Endothelial cell of umbilical vein (primary cell): ENCODE data around the gene RPS2. TPM values are rescaled to one million over a fixed set of nuclear protein-coding genes. Genes with fewer than 3 reads are reported as not detected.

ENCODE experiments used
- BruUV-seq: library from RNA; stranded (reverse); fragments of 400-500 nt; replicated peaks from 2 replicates; lab custom pipeline; 2021; lab: Mats Ljungman, UMichigan
- CTCF ChIA-PET: fragments of 300-600, 350-600 bp; sonication (Branson Sonifier 250); formaldehyde crosslinking; loops from one replicate; lab custom pipeline; 2021; ENCODE audit warnings: antibody characterized with exemption, inconsistent platforms; lab: Charles Lee
- POLR2A ChIA-PET: fragments of 300-600, 350-600 bp; sonication (Branson Sonifier 250); formaldehyde crosslinking; loops from one replicate; lab custom pipeline; 2021; ENCODE audit warnings: antibody characterized with exemption, inconsistent platforms; lab: Charles Lee
- DNase-seq: peaks from one replicate; pipeline ENCODE4 v3.0.0-alpha.2; 2011; ENCODE audit warnings: low read depth, low spot score
- FAIRE-seq: peaks from 2 replicates; lab custom pipeline; 2011; peaks lifted over from hg19 to GRCh38; lab: Jason Lieb, UNC
- H2AFZ ChIP-seq: 2 replicates; pipeline ENCODE4 v1.6.0; 2012; ENCODE audit warnings: low read depth, low read length, control low read depth, inconsistent platforms
- H3K27ac ChIP-seq: 2 replicates; pipeline ENCODE4 v1.5.1; 2011; ENCODE audit warnings: low read depth, mild to moderate bottlenecking, control low read depth, low read length, moderate library complexity; ENCODE audit not compliant: insufficient read depth
- H3K27me3 ChIP-seq, 2 experiments: 2 replicates each; pipeline versions ENCODE4 v1.6.0 to v1.6.1; 2011; ENCODE audit warnings: low read length in 2 of 2, mixed read lengths in 1 of 2; ENCODE audit not compliant: control insufficient read depth in 2 of 2, insufficient read depth in 2 of 2
- H3K36me3 ChIP-seq, 2 experiments: 2 replicates in 1 of 2; 3 replicates in 1 of 2; pipeline ENCODE4 v1.5.1; 2011; ENCODE audit warnings: low read length in 2 of 2, mild to moderate bottlenecking in 1 of 2, moderate library complexity in 1 of 2; ENCODE audit not compliant: control insufficient read depth in 2 of 2, insufficient read depth in 2 of 2; ENCODE audit errors: extremely low read depth in 1 of 2
- H3K4me1 ChIP-seq: 3 replicates; pipeline ENCODE4 v1.5.1; 2011; ENCODE audit warnings: mild to moderate bottlenecking, low read length; ENCODE audit not compliant: control insufficient read depth, insufficient read depth; ENCODE audit errors: extremely low read depth
- H3K4me2 ChIP-seq: 2 replicates; pipeline ENCODE4 v1.6.1; 2011; ENCODE audit warnings: low read length, control low read depth, mixed read lengths; ENCODE audit not compliant: insufficient read depth
- H3K4me3 ChIP-seq, 3 experiments: fragments of 200-600 bp in 1 of 3; sonication (generic), shearing (Covaris generic) in 1 of 3; replicated peaks in 1 of 3; 2 replicates each; pipeline ENCODE4 v1.5.1; 2011 to 2016; ENCODE audit warnings: control low read depth in 3 of 3, low read length in 3 of 3, mild to moderate bottlenecking in 2 of 3, inconsistent platforms in 1 of 3, low read depth in 1 of 3, moderate library complexity in 1 of 3; ENCODE audit not compliant: insufficient read depth in 1 of 3
- H3K79me2 ChIP-seq: 2 replicates; pipeline ENCODE4 v1.6.0; 2012; ENCODE audit warnings: low read length, inconsistent platforms; ENCODE audit not compliant: control insufficient read depth, insufficient read depth
- H3K9ac ChIP-seq: replicated peaks from 2 replicates; pipeline ENCODE3; 2011; ENCODE audit warnings: low read length, control low read depth; ENCODE audit not compliant: insufficient read depth; ENCODE audit errors: extremely low read depth
- H3K9me1 ChIP-seq: replicated peaks from 3 replicates; pipeline ENCODE4 v1.6.0; 2011; ENCODE audit warnings: mild to moderate bottlenecking, low read length; ENCODE audit not compliant: control insufficient read depth, insufficient read depth; ENCODE audit errors: extremely low read depth
- H3K9me3 ChIP-seq: replicated peaks from 2 replicates; pipeline ENCODE4 v1.5.1; 2012; ENCODE audit warnings: low read length, inconsistent platforms; ENCODE audit not compliant: control insufficient read depth, insufficient read depth
- H4K20me1 ChIP-seq: replicated peaks from 2 replicates; pipeline ENCODE3; 2011; ENCODE audit warnings: mild to moderate bottlenecking, low read length; ENCODE audit not compliant: control insufficient read depth, insufficient read depth; ENCODE audit errors: extremely low read depth
- CTCF ChIP-seq, 2 donors: IDR thresholded peaks; 1 replicate in 1 of 2; 2 replicates in 1 of 2; pipeline ENCODE4 v1.5.1; 2011; ENCODE audit warnings: low read length in 2 of 2, mild to moderate bottlenecking in 2 of 2, moderate library complexity in 2 of 2, control low read depth in 1 of 2, inconsistent platforms in 1 of 2, low read depth in 1 of 2; ENCODE audit not compliant: insufficient read depth in 1 of 2; ENCODE audit errors: extremely low read depth in 1 of 2
- EZH2 ChIP-seq: IDR thresholded peaks from 2 replicates; pipeline ENCODE4 v1.6.1; 2012; ENCODE audit warnings: borderline replicate concordance, low read depth, mild to moderate bottlenecking, moderate library complexity, low read length, inconsistent platforms; ENCODE audit not compliant: severe bottlenecking
- FOS ChIP-seq: IDR thresholded peaks from 2 replicates; pipeline ENCODE4 v1.6.1; 2011; ENCODE audit warnings: mild to moderate bottlenecking, low read length, moderate library complexity, borderline replicate concordance; ENCODE audit not compliant: insufficient read depth
- GATA2 ChIP-seq: IDR thresholded peaks from 2 replicates; pipeline ENCODE4 v1.7.0; 2011; ENCODE audit warnings: low read depth, mild to moderate bottlenecking, moderate library complexity, mixed read lengths, low read length; ENCODE audit not compliant: insufficient read length, insufficient read depth
- JUN ChIP-seq: IDR thresholded peaks from 2 replicates; pipeline ENCODE4 v1.6.1; 2011; ENCODE audit warnings: borderline replicate concordance, low read depth; ENCODE audit not compliant: insufficient read length, insufficient read depth
- MAX ChIP-seq: IDR thresholded peaks from 2 replicates; pipeline ENCODE4 v1.6.1; 2011; ENCODE audit not compliant: insufficient read depth, insufficient read length
- MYC ChIP-seq: IDR thresholded peaks from one replicate; pipeline ENCODE4 v1.6.1; 2011; ENCODE audit warnings: mild to moderate bottlenecking, low read depth, low read length
- POLR2A ChIP-seq: IDR thresholded peaks from 2 replicates; pipeline ENCODE4 v1.6.1; 2012; ENCODE audit warnings: low read depth, mild to moderate bottlenecking, control low read depth, low read length
- POLR2AphosphoS5 ChIP-seq: IDR thresholded peaks from 2 replicates; pipeline ENCODE4 v1.6.1; 2012; ENCODE audit warnings: low read depth, mild to moderate bottlenecking, control low read depth, low read length, moderate library complexity; ENCODE audit not compliant: insufficient read depth
- dilution Hi-C: fragments of 300-500 bp; cut with MboI; formaldehyde crosslinking; loops from one replicate; pipeline ENCODE4 v1.15.0; 2019; ENCODE audit warnings: low sequenced_read_pairs; ENCODE audit not compliant: extremely low pct_ligation_motif_present
- intact Hi-C: fragments of 100-400 bp; cut with micrococcal nuclease; formaldehyde crosslinking; loops from one replicate; pipeline ENCODE4 v1.10.0; 2022
- polyA plus RNA-seq, 4 experiments: library from polyadenylated mRNA; depleted of rRNA in 3 of 4; stranded (reverse) in 3 of 4; unstranded in 1 of 4; fragments of >200 nt; gene quantifications; 2 replicates each; pipeline versions ENCODE4 v1.2.1 to v1.2.3, GENCODE V29; 2011 to 2012; ENCODE audit warnings: missing spikeins in 1 of 4
- total RNA-seq: library from RNA; stranded (reverse); gene quantifications from 2 replicates; pipeline ENCODE4 v1.2.3, GENCODE V29; 2021

RPS2 gene
- total and polyA plus RNA-seq, 2 donors (not counting 3 experiments of a cell fraction or from before 2014, with no cell fraction given) = 2,793 to 9,021 TPM

DNA sequence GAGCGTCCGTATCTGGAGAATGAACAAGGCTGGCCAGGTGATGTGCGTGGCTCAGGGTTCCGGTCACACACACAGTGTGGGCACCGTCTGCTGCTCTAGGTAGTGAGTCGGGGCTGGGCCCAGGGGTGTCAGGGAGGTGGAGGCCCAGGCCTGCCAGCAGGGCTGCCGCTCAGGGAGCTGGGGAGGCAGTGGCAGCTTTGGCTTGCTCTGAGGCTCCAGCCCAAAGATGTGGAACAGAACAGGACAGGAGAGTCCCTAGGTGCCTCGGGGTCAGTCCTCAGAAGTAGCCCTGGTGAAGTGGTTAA is 11.5 kb upstream of the RPS2 start:
- Histone ChIP-seq H3K9me3 (no peaks in the 10 kb centered on the region), H3K9me1 (no peaks in the 10 kb centered on the region), H4K20me1 (no peaks in the 10 kb centered on the region), H2AFZ (no peak overlapping the region), H3K36me3 (peaks cover 9 to 37% of the 10 kb centered on the region in 2 experiments), H3K27ac (no peak overlapping the region), H3K79me2 (peaks cover 15% of the 10 kb centered on the region), H3K4me1 (peaks cover 4% of the 10 kb centered on the region), H3K4me2 (no peak overlapping the region), H3K27me3 (peaks cover 19 to 21% of the 10 kb centered on the region in 2 experiments), H3K9ac (no peak overlapping the region), H3K4me3 (no peak overlapping the region)
- DNase-seq (no peak), FAIRE-seq (no peak)
- dilution Hi-C loops (no loop called here), intact Hi-C loops (no loop called here)
- BruUV-seq = no TSS peak
- POLR2A ChIA-PET = no interaction called here
- TF ChIP-seq JUN (no peak), POLR2A (no peak), MYC (no peak), GATA2 (no peak), CTCF (IDR thresholded peaks at IDR 0.05; ENCODE audit: extremely low read depth in 1 of 2, insufficient read depth in 1 of 2, low read depth in 1 of 2, low read length in 2 of 2) (no peak)
- CTCF ChIA-PET = no interaction called here

DNA sequence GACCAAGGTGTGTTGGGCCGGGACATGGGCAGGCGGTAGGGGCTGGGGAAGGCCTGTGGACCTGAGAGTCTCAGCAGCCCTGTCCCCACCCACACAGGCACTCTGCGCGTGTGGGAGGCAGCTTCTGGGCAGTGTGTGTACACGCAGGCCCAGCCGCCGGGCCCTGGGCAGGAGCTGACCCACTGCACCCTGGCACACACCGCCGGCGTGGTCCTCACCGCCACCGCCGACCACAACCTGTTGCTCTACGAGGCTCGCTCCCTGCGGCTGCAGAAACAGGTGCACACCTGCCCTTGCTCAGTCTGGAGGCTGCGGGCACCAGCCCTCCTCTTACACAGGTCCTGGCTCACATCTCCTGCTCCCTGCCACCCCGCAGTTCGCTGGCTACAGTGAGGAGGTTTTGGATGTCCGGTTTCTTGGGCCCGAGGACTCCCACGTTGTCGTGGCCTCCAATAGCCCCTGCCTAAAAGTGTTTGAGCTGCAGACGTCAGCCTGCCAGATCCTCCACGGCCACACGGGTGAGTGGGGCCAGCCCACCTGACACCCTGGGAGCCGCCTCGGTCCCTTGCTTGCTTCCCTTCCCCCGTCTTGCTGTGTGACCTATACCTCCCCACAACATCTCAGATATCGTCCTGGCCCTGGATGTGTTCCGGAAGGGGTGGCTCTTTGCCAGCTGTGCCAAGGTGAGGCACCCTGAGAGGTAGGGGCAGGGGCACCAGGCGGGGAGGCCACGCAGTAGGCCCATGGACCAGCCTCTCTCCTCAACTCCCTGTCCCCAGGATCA is 11.0 kb upstream of the RPS2 start:
- Histone ChIP-seq H3K4me2 (no peak overlapping the region), H3K27ac (no peak overlapping the region), H3K4me1 (peaks cover 4% of the 10 kb centered on the region), H3K27me3 (peaks cover 13 to 16% of the 10 kb centered on the region in 2 experiments), H3K9me3 (no peaks in the 10 kb centered on the region), H3K36me3 (peaks cover 9 to 37% of the 10 kb centered on the region in 2 experiments), H3K9ac (no peak overlapping the region), H2AFZ (no peak overlapping the region), H4K20me1 (no peaks in the 10 kb centered on the region), H3K4me3 (no peak overlapping the region), H3K9me1 (no peaks in the 10 kb centered on the region), H3K79me2 (peaks cover 15% of the 10 kb centered on the region)
- TF ChIP-seq FOS (no peak), MAX (no peak), POLR2AphosphoS5 (no peak), EZH2 (no peak), GATA2 (no peak), CTCF (IDR thresholded peaks at IDR 0.05; ENCODE audit: extremely low read depth in 1 of 2, insufficient read depth in 1 of 2, low read depth in 1 of 2, low read length in 2 of 2) (no peak), MYC (no peak), JUN (no peak), POLR2A (no peak)
- CTCF ChIA-PET = no interaction called here
- DNase-seq (no peak), FAIRE-seq (no peak)
- dilution Hi-C loops = no loop called here
- intact Hi-C loops = no loop called here
- no TSS peak for BruUV-seq
- POLR2A ChIA-PET = no interaction called here
